ENCODE results near the gene MTFMT. TPM values are rescaled to one million over a fixed set of nuclear protein-coding genes. Genes with fewer than 3 reads are reported as not detected.

Gene MTFMT
- total and polyA plus RNA-seq, 4 donors: 6.8 to 14.7 (median 8.4) TPM

DNA sequence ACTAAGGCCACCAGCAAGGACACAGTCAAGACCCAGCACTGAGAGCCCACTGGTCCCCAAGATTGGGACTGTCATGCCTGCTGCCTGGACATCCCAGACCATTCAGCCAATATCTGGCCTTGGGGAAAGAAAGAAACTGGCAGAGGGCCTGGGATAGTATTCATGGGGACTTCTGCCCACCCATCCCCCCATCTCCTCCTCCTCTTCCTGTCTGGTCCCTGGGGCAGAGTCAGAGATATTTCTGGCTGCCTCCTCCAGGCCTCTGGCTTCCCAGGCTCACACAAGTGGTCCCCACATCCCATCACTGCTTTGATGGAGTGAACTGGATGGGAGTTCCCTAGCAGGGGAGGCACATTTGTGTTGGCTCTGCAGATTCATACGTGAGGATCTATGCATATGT lies 42.6 kb upstream of the MTFMT start:
- Histone ChIP-seq H3K36me3 (ENCODE audit: control insufficient read depth in 4 of 4, insufficient read depth in 3 of 4, low read depth in 1 of 4, low read length in 3 of 4) (no peaks in the 10 kb centered on the region), H3K27me3 (ENCODE audit: control insufficient read depth in 4 of 4, insufficient read depth in 4 of 4, low read length in 3 of 4) (no peaks in the 10 kb centered on the region), H3K4me3 (ENCODE audit: low read depth in 1 of 3, low read length in 3 of 3) (no peak overlapping the region), H3K4me1 (ENCODE audit: control insufficient read depth in 4 of 4, insufficient read depth in 4 of 4, low read length in 3 of 4) (peaks cover 0 to 2% (median 0%) of the 10 kb centered on the region in 4 donors), H3K9me3 (ENCODE audit: control insufficient read depth in 4 of 4, low read length in 3 of 4) (no peaks in the 10 kb centered on the region), H3K27ac (ENCODE audit: low read depth in 1 of 2, low read length in 2 of 2) (no peak overlapping the region), H3K9ac (ENCODE audit: low read depth in 1 of 2, low read length in 2 of 2) (no peak overlapping the region)
- 78% methylated on average over 1 of the region's 1 CpG for WGBS
- DNase-seq (ENCODE audit: low spot score): no peak
- TF ChIP-seq FOXA2 (IDR thresholded peaks at IDR 0.05) (no peak), EGR1 (IDR thresholded peaks at IDR 0.05; ENCODE audit: low read depth in 2 of 2) (no peak), YY1 (IDR thresholded peaks at IDR 0.05) (no peak), FOXA1 (IDR thresholded peaks at IDR 0.05) (no peak), GABPA (IDR thresholded peaks at IDR 0.05 in 1 of 2, conservative IDR thresholded peaks at IDR 0.05 in 1 of 2) (no peak), ATF3 (IDR thresholded peaks at IDR 0.05) (no peak), RAD21 (IDR thresholded peaks at IDR 0.05) (no peak), ZBTB33 (IDR thresholded peaks at IDR 0.05) (no peak), TAF1 (conservative IDR thresholded peaks at IDR 0.05) (no peak), RXRA (IDR thresholded peaks at IDR 0.05) (no peak)
- TF ChIP-seq, protein P1, sequence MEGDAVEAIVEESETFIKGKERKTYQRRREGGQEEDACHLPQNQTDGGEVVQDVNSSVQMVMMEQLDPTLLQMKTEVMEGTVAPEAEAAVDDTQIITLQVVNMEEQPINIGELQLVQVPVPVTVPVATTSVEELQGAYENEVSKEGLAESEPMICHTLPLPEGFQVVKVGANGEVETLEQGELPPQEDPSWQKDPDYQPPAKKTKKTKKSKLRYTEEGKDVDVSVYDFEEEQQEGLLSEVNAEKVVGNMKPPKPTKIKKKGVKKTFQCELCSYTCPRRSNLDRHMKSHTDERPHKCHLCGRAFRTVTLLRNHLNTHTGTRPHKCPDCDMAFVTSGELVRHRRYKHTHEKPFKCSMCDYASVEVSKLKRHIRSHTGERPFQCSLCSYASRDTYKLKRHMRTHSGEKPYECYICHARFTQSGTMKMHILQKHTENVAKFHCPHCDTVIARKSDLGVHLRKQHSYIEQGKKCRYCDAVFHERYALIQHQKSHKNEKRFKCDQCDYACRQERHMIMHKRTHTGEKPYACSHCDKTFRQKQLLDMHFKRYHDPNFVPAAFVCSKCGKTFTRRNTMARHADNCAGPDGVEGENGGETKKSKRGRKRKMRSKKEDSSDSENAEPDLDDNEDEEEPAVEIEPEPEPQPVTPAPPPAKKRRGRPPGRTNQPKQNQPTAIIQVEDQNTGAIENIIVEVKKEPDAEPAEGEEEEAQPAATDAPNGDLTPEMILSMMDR (IDR thresholded peaks at IDR 0.05; ENCODE audit: low read depth, low read length, missing input control): no peak
- TF ChIP-seq, protein P2, sequence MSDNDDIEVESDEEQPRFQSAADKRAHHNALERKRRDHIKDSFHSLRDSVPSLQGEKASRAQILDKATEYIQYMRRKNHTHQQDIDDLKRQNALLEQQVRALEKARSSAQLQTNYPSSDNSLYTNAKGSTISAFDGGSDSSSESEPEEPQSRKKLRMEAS (IDR thresholded peaks at IDR 0.05): no peak

GRCh38 chr15:65071381-65071811 lies 42.0 kb upstream of the MTFMT start:
- H3K9ac ChIP-seq (ENCODE audit: low read depth in 1 of 2, low read length in 2 of 2): no peak overlapping the region
- H3K4me3 ChIP-seq (ENCODE audit: low read depth in 1 of 3, low read length in 3 of 3): no peak overlapping the region
- 86% methylated on average over 5 of the region's 5 CpGs for WGBS
- TF ChIP-seq TAF1 (conservative IDR thresholded peaks at IDR 0.05): no peak
- TF ChIP-seq, protein P2 (IDR thresholded peaks at IDR 0.05): no peak
- TF ChIP-seq, protein P3, sequence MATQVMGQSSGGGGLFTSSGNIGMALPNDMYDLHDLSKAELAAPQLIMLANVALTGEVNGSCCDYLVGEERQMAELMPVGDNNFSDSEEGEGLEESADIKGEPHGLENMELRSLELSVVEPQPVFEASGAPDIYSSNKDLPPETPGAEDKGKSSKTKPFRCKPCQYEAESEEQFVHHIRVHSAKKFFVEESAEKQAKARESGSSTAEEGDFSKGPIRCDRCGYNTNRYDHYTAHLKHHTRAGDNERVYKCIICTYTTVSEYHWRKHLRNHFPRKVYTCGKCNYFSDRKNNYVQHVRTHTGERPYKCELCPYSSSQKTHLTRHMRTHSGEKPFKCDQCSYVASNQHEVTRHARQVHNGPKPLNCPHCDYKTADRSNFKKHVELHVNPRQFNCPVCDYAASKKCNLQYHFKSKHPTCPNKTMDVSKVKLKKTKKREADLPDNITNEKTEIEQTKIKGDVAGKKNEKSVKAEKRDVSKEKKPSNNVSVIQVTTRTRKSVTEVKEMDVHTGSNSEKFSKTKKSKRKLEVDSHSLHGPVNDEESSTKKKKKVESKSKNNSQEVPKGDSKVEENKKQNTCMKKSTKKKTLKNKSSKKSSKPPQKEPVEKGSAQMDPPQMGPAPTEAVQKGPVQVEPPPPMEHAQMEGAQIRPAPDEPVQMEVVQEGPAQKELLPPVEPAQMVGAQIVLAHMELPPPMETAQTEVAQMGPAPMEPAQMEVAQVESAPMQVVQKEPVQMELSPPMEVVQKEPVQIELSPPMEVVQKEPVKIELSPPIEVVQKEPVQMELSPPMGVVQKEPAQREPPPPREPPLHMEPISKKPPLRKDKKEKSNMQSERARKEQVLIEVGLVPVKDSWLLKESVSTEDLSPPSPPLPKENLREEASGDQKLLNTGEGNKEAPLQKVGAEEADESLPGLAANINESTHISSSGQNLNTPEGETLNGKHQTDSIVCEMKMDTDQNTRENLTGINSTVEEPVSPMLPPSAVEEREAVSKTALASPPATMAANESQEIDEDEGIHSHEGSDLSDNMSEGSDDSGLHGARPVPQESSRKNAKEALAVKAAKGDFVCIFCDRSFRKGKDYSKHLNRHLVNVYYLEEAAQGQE (IDR thresholded peaks at IDR 0.05): no peak
- TF ChIP-seq EGR1 (IDR thresholded peaks at IDR 0.05; ENCODE audit: low read depth in 2 of 2): no peak
- TF ChIP-seq ZBTB33 (IDR thresholded peaks at IDR 0.05): no peak
- TF ChIP-seq RXRA (IDR thresholded peaks at IDR 0.05): no peak
- no peak for TF ChIP-seq YY1 (IDR thresholded peaks at IDR 0.05)
- TF ChIP-seq GABPA (IDR thresholded peaks at IDR 0.05 in 1 of 2, conservative IDR thresholded peaks at IDR 0.05 in 1 of 2): no peak
- TF ChIP-seq HNF4G (IDR thresholded peaks at IDR 0.05): no peak
- no peak for TF ChIP-seq FOXA1 (IDR thresholded peaks at IDR 0.05)
- no peak for TF ChIP-seq FOXA2 (IDR thresholded peaks at IDR 0.05)
- no peak for TF ChIP-seq ATF3 (IDR thresholded peaks at IDR 0.05)
- no peak for TF ChIP-seq RAD21 (IDR thresholded peaks at IDR 0.05)
- TF ChIP-seq NR2F2 (IDR thresholded peaks at IDR 0.05): no peak
- TF ChIP-seq, protein P1 (IDR thresholded peaks at IDR 0.05; ENCODE audit: low read depth, low read length, missing input control): no peak
- no peak for TF ChIP-seq SP1 (IDR thresholded peaks at IDR 0.05)
- no peak for TF ChIP-seq JUND (IDR thresholded peaks at IDR 0.05)
- DNase-seq (ENCODE audit: low spot score): no peak
- no peaks in the 10 kb centered on the region for H3K36me3 ChIP-seq (ENCODE audit: control insufficient read depth in 4 of 4, insufficient read depth in 3 of 4, low read depth in 1 of 4, low read length in 3 of 4)
- peaks cover 0 to 2% (median 0%) of the 10 kb centered on the region in 4 donors for H3K4me1 ChIP-seq (ENCODE audit: control insufficient read depth in 4 of 4, insufficient read depth in 4 of 4, low read length in 3 of 4)
- H3K9me3 ChIP-seq (ENCODE audit: control insufficient read depth in 4 of 4, low read length in 3 of 4): no peaks in the 10 kb centered on the region
- no peak overlapping the region for H3K27ac ChIP-seq (ENCODE audit: low read depth in 1 of 2, low read length in 2 of 2)
- no peaks in the 10 kb centered on the region for H3K27me3 ChIP-seq (ENCODE audit: control insufficient read depth in 4 of 4, insufficient read depth in 4 of 4, low read length in 3 of 4)
